SK-N-MC (cell line): ENCODE measurements around the gene CCDC172.

Experiments
- EZH2 ChIP-seq: fragments of 200-600 bp; sonication (generic); IDR thresholded peaks from one replicate; pipeline ENCODE4 v1.6.1; 2017; ENCODE audit warnings: antibody characterized with exemption
- POLR2AphosphoS5 ChIP-seq: IDR thresholded peaks from 2 replicates; pipeline ENCODE4 v1.6.1; 2012; ENCODE audit warnings: mild to moderate bottlenecking, low read depth, low read length, borderline replicate concordance

DNA sequence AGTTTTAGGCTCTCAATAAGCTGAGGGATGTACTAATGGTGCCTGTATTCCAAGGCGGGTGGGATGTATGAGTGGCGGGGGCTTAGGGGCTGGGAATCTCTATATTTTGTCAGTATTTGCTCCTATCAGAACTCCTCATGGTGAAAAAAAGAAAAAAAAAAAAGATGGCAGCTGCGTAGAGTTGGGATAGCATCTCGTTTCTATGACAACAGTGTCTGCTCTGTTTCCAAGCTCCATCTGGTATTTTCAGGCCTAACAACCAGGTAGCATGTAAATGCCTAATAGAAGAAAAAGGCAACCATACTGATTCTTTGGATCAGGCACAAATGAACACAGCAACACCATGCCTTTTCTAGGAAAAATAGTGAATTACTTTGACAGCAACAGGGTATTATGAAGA is 11.7 kb upstream of the CCDC172 start:
- TF ChIP-seq POLR2AphosphoS5 (no peak), EZH2 (no peak)
